ENCODE data around the gene NUP42.

DNA sequence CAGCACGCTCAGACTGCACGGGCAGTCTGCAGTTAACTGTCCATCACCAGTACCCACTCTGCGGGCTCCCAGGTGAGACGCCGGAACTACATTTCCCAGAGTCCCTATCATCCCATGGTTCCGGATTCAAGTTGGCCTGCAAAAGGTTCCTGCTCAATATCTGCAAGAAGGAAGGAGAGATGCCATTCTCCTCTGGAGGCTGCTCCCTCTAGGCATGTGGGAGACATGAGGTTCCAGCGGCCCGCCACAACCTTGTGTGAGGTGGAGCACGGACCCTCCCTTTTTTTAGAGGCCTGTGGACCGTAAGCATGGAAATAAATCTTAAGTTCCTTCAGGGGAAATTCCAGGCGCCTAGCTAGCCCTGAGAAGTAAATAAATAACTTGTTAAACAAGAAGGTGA is 29.7 kb downstream of the NUP42 start:
- TF ChIP-seq, protein P1, sequence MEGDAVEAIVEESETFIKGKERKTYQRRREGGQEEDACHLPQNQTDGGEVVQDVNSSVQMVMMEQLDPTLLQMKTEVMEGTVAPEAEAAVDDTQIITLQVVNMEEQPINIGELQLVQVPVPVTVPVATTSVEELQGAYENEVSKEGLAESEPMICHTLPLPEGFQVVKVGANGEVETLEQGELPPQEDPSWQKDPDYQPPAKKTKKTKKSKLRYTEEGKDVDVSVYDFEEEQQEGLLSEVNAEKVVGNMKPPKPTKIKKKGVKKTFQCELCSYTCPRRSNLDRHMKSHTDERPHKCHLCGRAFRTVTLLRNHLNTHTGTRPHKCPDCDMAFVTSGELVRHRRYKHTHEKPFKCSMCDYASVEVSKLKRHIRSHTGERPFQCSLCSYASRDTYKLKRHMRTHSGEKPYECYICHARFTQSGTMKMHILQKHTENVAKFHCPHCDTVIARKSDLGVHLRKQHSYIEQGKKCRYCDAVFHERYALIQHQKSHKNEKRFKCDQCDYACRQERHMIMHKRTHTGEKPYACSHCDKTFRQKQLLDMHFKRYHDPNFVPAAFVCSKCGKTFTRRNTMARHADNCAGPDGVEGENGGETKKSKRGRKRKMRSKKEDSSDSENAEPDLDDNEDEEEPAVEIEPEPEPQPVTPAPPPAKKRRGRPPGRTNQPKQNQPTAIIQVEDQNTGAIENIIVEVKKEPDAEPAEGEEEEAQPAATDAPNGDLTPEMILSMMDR (conservative IDR thresholded peaks at IDR 0.05 in 1 of 2, IDR thresholded peaks at IDR 0.05 in 1 of 2; ENCODE audit: low read depth in 1 of 2, low read length in 2 of 2): no peak
- TF ChIP-seq EZH2 (IDR thresholded peaks at IDR 0.05; ENCODE audit: low read length, missing control alignments): no peak

Measured in fibroblast of lung (primary cell).